Astrocyte (in vitro differentiated cells and primary cell): ENCODE data around the gene DTNB.

Experiments
- CTCF ChIP-seq: IDR thresholded peaks from 2 replicates; pipeline ENCODE4 v1.5.1; 2011; ENCODE audit warnings: low read depth, mild to moderate bottlenecking, inconsistent platforms, low read length, moderate library complexity; ENCODE audit not compliant: insufficient read depth
- EZH2 ChIP-seq: IDR thresholded peaks from 2 replicates; pipeline ENCODE4 v1.6.1; 2012; ENCODE audit warnings: mild to moderate bottlenecking, low read length, inconsistent platforms; ENCODE audit not compliant: insufficient read depth

DNA sequence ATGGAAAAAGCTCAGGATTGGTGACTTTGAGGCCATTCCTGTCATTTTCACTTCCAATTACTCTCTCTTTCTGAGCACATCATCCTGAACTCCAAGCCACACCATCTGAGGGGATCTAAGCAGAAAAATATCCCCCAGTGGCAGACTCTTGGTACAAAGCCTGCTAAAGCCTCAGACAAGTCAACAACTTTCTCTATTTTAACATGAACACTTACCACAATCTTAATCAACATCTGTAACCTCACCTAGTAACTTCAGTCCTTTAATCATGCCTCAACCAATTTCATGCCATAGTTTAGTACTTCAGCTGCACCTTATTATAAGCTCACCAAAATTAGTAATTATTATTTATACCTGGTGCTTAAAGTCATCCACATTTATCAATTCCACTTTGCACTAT is 128.9 kb downstream of the DTNB start:
- no peak for TF ChIP-seq CTCF
- no peak for TF ChIP-seq EZH2
